Caco-2 (cell line): ENCODE measurements around the gene DAPK1. TPM values are rescaled to one million over a fixed set of nuclear protein-coding genes. Genes with fewer than 3 reads are reported as not detected.

Experiments
- BruUV-seq: library from RNA; stranded (reverse); fragments of 400-500 nt; replicated peaks from 2 replicates; lab custom pipeline; 2021; lab: Mats Ljungman, UMichigan
- CTCF ChIA-PET: fragments of 300-600 bp; sonication (Branson Sonifier 250); formaldehyde crosslinking; loops from one replicate; lab custom pipeline; 2022; ENCODE audit warnings: antibody characterized with exemption; lab: Charles Lee
- POLR2A ChIA-PET: fragments of 300-600 bp; sonication (Branson Sonifier 250); formaldehyde crosslinking; loops from one replicate; lab custom pipeline; 2022; ENCODE audit warnings: antibody characterized with exemption; lab: Charles Lee
- DNase-seq, 2 experiments: peaks; one replicate each; pipeline versions ENCODE4 v3.0.0 to v3.0.0-alpha.2; 2020 to 2022
- H3K27me3 ChIP-seq: replicated peaks from 2 replicates; pipeline ENCODE4 v1.6.0; 2011; ENCODE audit warnings: low read length; ENCODE audit not compliant: control insufficient read depth, insufficient read depth
- H3K36me3 ChIP-seq: 2 replicates; pipeline ENCODE4 v1.5.1; 2011; ENCODE audit warnings: low read length; ENCODE audit not compliant: control insufficient read depth, insufficient read depth
- H3K4me1 ChIP-seq: fragments of 250-450 bp; sonication (Bioruptor Pico); 2 replicates; pipeline ENCODE4 v1.5.1; 2020; ENCODE audit warnings: mild to moderate bottlenecking
- H3K4me3 ChIP-seq: 2 replicates; pipeline ENCODE4 v1.5.1; 2011; ENCODE audit warnings: low read depth, mild to moderate bottlenecking, control low read depth, low read length
- H3K9me3 ChIP-seq: fragments of 250-450 bp; sonication (Bioruptor Pico); 2 replicates; pipeline ENCODE4 v1.5.1; 2020; ENCODE audit warnings: mild to moderate bottlenecking, moderate library complexity
- H3K27ac Mint-ChIP-seq: one replicate; pipeline ENCODE4 v1.8.0; 2022; ENCODE audit warnings: mixed read lengths; ENCODE audit not compliant: unreplicated experiment
- H3K27me3 Mint-ChIP-seq: one replicate; pipeline ENCODE4 v1.8.0; 2022; ENCODE audit warnings: mixed read lengths; ENCODE audit not compliant: insufficient read depth, unreplicated experiment
- H3K36me3 Mint-ChIP-seq: one replicate; pipeline ENCODE4 v1.8.0; 2022; ENCODE audit warnings: mild to moderate bottlenecking, mixed read lengths; ENCODE audit not compliant: insufficient read depth, unreplicated experiment
- H3K4me1 Mint-ChIP-seq: one replicate; pipeline ENCODE4 v1.8.0; 2022; ENCODE audit warnings: low read depth, mixed read lengths; ENCODE audit not compliant: unreplicated experiment
- H3K4me3 Mint-ChIP-seq: one replicate; pipeline ENCODE4 v1.8.0; 2022; ENCODE audit warnings: mild to moderate bottlenecking, moderate library complexity, mixed read lengths; ENCODE audit not compliant: unreplicated experiment
- H3K9me3 Mint-ChIP-seq: one replicate; pipeline ENCODE4 v1.8.0; 2022; ENCODE audit warnings: mixed read lengths; ENCODE audit not compliant: unreplicated experiment
- CTCF ChIP-seq, 2 experiments: fragments of 200-600 bp in 1 of 2; IDR thresholded peaks; 1 replicate in 1 of 2; 2 replicates in 1 of 2; pipeline versions ENCODE4 v1.5.1 to v1.8.0; 2011 to 2022; ENCODE audit warnings: antibody characterized with exemption in 1 of 2, control low read depth in 1 of 2, inconsistent platforms in 1 of 2, low read depth in 1 of 2, low read length in 1 of 2, mild to moderate bottlenecking in 1 of 2, moderate library complexity in 1 of 2; ENCODE audit not compliant: insufficient read depth in 1 of 2, severe bottlenecking in 1 of 2, unreplicated experiment in 1 of 2
- intact Hi-C: fragments of 100-400 bp; cut with micrococcal nuclease; formaldehyde crosslinking; loops from one replicate; pipeline ENCODE4 v1.10.0; 2022; ENCODE audit not compliant: unreplicated experiment
- total RNA-seq: library from RNA; stranded (reverse); gene quantifications from 2 replicates; pipeline ENCODE4 v1.2.3, GENCODE V29; 2022

DAPK1 gene
- total RNA-seq, 1 experiment from 2014 or later: 79.2 TPM

GRCh38 chr9:87533271-87533670 is 35.6 kb downstream of the DAPK1 start:
- Mint-ChIP-seq H3K27me3 (no peaks in the 10 kb centered on the region), H3K36me3 (peaks cover 15% of the 10 kb centered on the region), H3K27ac (no peak overlapping the region), H3K4me1 (peaks cover 6% of the 10 kb centered on the region), H3K4me3 (no peak overlapping the region), H3K9me3 (no peaks in the 10 kb centered on the region)
- H3K4me3 ChIP-seq: no peak overlapping the region
- no peaks in the 10 kb centered on the region for H3K4me1 ChIP-seq
- no peaks in the 10 kb centered on the region for H3K36me3 ChIP-seq
- H3K9me3 ChIP-seq: no peaks in the 10 kb centered on the region
- BruUV-seq: no TSS peak
- no peak for TF ChIP-seq CTCF (IDR thresholded peaks at IDR 0.05; ENCODE audit: insufficient read depth in 1 of 2, low read depth in 1 of 2, low read length in 1 of 2, severe bottlenecking in 1 of 2, unreplicated experiment in 1 of 2)
- H3K27me3 ChIP-seq: no peaks in the 10 kb centered on the region
- intact Hi-C loops: no loop called here
- ChIA-PET CTCF (no interaction called here), POLR2A (no interaction called here)
- peak in 1 of 2 experiments; percentile 5 for DNase-seq

GRCh38 chr9:87534036-87534435 is 36.4 kb downstream of the DAPK1 start:
- no peak for DNase-seq
- no TSS peak for BruUV-seq
- CTCF ChIA-PET: no interaction called here

GRCh38 chr9:87534957-87535356 is 37.3 kb downstream of the DAPK1 start:
- H3K4me1 Mint-ChIP-seq: no peaks in the 10 kb centered on the region
- ChIA-PET POLR2A (no interaction called here), CTCF (no interaction called here)
- DNase-seq: no peak
- H3K4me3 ChIP-seq: no peak overlapping the region
- H3K36me3 Mint-ChIP-seq: peaks cover 8% of the 10 kb centered on the region
- H3K9me3 ChIP-seq: no peaks in the 10 kb centered on the region
- BruUV-seq: no TSS peak
- no peaks in the 10 kb centered on the region for H3K9me3 Mint-ChIP-seq
- no peaks in the 10 kb centered on the region for H3K27me3 Mint-ChIP-seq
- no peaks in the 10 kb centered on the region for H3K4me1 ChIP-seq
- H3K27me3 ChIP-seq: no peaks in the 10 kb centered on the region
- no peak for TF ChIP-seq CTCF (IDR thresholded peaks at IDR 0.05; ENCODE audit: insufficient read depth in 1 of 2, low read depth in 1 of 2, low read length in 1 of 2, severe bottlenecking in 1 of 2, unreplicated experiment in 1 of 2)
- H3K4me3 Mint-ChIP-seq: no peak overlapping the region
- H3K27ac Mint-ChIP-seq: no peak overlapping the region
- intact Hi-C loops: no loop called here
- no peaks in the 10 kb centered on the region for H3K36me3 ChIP-seq

More at GRCh38 chr9:87534036-87534435, 36.4 kb downstream of the DAPK1 start:
- Mint-ChIP-seq H3K36me3 (peaks cover 8% of the 10 kb centered on the region), H3K9me3 (no peaks in the 10 kb centered on the region), H3K27ac (no peak overlapping the region), H3K27me3 (no peaks in the 10 kb centered on the region), H3K4me1 (peaks cover under 1% of the 10 kb centered on the region), H3K4me3 (no peak overlapping the region)
- no peaks in the 10 kb centered on the region for H3K4me1 ChIP-seq
- no peak for TF ChIP-seq CTCF (IDR thresholded peaks at IDR 0.05; ENCODE audit: insufficient read depth in 1 of 2, low read depth in 1 of 2, low read length in 1 of 2, severe bottlenecking in 1 of 2, unreplicated experiment in 1 of 2)
- H3K9me3 ChIP-seq: no peaks in the 10 kb centered on the region
- intact Hi-C loops: no loop called here
- no peaks in the 10 kb centered on the region for H3K36me3 ChIP-seq
- no peak overlapping the region for H3K4me3 ChIP-seq
- no peaks in the 10 kb centered on the region for H3K27me3 ChIP-seq
- POLR2A ChIA-PET: no interaction called here
